ENCODE results near the gene WDR44. TPM values are rescaled to one million over a fixed set of nuclear protein-coding genes. Genes with fewer than 3 reads are reported as not detected.
"Not testable (repeated sequence)": the region's sequence is repeated elsewhere in the genome, so short reads cannot be mapped to it uniquely, and the experiment has no call there.

The WDR44 gene
- total RNA-seq, 4 donors from 2014 or later = 13.3 to 25.1 (median 17.5) TPM

GRCh38 chrX:118448273-118448783 lies 102.4 kb downstream of the WDR44 start:
- TF ChIP-seq POLR2A (IDR thresholded peaks at IDR 0.05) (no peak), CTCF (IDR thresholded peaks at IDR 0.05) (no peak)
- H3K4me3 ChIP-seq = no peak overlapping the region
- H3K36me3 ChIP-seq = peaks cover 0 to 76% (median 0%) of the 10 kb centered on the region in 3 donors
- H3K27ac ChIP-seq = no peak overlapping the region
- no peaks in the 10 kb centered on the region for H3K9me3 ChIP-seq
- intact Hi-C loops (cut with DNase I) = no loop called here
- no peak for DNase-seq
- H3K27me3 ChIP-seq = no peaks in the 10 kb centered on the region
- no peaks in the 10 kb centered on the region for H3K4me1 ChIP-seq
- 56 to 59% methylated on average over 2 to 3 of the region's 3 CpGs for WGBS, 2 donors

- TF ChIP-seq POLR2A (IDR thresholded peaks at IDR 0.05) = no peak
- no peak for TF ChIP-seq CTCF (IDR thresholded peaks at IDR 0.05)
- Histone ChIP-seq H3K4me1 (no peaks in the 10 kb centered on the region), H3K27me3 (no peaks in the 10 kb centered on the region), H3K36me3 (peaks cover 0 to 23% (median 0%) of the 10 kb centered on the region in 3 donors), H3K4me3 (no peak overlapping the region), H3K9me3 (no peaks in the 10 kb centered on the region), H3K27ac (no peak overlapping the region)
- WGBS, 2 donors = 82% methylated on average over 3 of the region's 3 CpGs; no CpG with 5 or more reads in 1 of the 2 donors
- no peak for DNase-seq
- intact Hi-C loops (cut with DNase I) = no loop called here
Observed at GRCh38 chrX:118455013-118455412, 109.1 kb downstream of the WDR44 start.

GRCh38 chrX:118459494-118459893 lies 113.6 kb downstream of the WDR44 start:
- WGBS, 2 donors = 0 to 28% methylated on average over 4 of the region's 4 CpGs
- intact Hi-C loops (cut with DNase I) = no loop called here
- H3K4me1 ChIP-seq = no peaks in the 10 kb centered on the region
- no peaks in the 10 kb centered on the region for H3K36me3 ChIP-seq
- H3K27ac ChIP-seq = no peak overlapping the region
- no peaks in the 10 kb centered on the region for H3K9me3 ChIP-seq
- no peak overlapping the region for H3K4me3 ChIP-seq
- DNase-seq = no peak
- TF ChIP-seq POLR2A (IDR thresholded peaks at IDR 0.05) = no peak
- peak; percentile 28 to 54 (median 38) for TF ChIP-seq CTCF (IDR thresholded peaks at IDR 0.05)
- no peaks in the 10 kb centered on the region for H3K27me3 ChIP-seq

GRCh38 chrX:118464501-118464900 lies 118.6 kb downstream of the WDR44 start:
- Histone ChIP-seq H3K4me1 (no peaks in the 10 kb centered on the region), H3K9me3 (no peaks in the 10 kb centered on the region), H3K27me3 (no peaks in the 10 kb centered on the region), H3K36me3 (no peaks in the 10 kb centered on the region), H3K27ac (no peak overlapping the region), H3K4me3 (no peak overlapping the region)
- no peak for DNase-seq
- TF ChIP-seq CTCF (IDR thresholded peaks at IDR 0.05) (no peak), POLR2A (IDR thresholded peaks at IDR 0.05) (no peak)
- WGBS, 2 donors = 61 to 77% methylated on average over 6 of the region's 6 CpGs
- intact Hi-C loops (cut with DNase I) = loop anchor here (10.0 kb wide), 1 partner anchor 130 kb away; no protein-coding TSS in a partner anchor

GRCh38 chrX:118468122-118468521 lies 122.2 kb downstream of the WDR44 start:
- no peak for TF ChIP-seq CTCF (IDR thresholded peaks at IDR 0.05)
- no peak for TF ChIP-seq POLR2A (IDR thresholded peaks at IDR 0.05)
- no peaks in the 10 kb centered on the region for H3K27me3 ChIP-seq
- intact Hi-C loops (cut with DNase I) = loop anchor here (10.0 kb wide), 1 partner anchor 127 kb away; no protein-coding TSS in a partner anchor
- no peaks in the 10 kb centered on the region for H3K4me1 ChIP-seq
- peaks cover 0 to 7% (median 0%) of the 10 kb centered on the region in 3 donors for H3K9me3 ChIP-seq
- WGBS, 2 donors = 74 to 75% methylated on average over 6 to 7 of the region's 7 CpGs
- H3K27ac ChIP-seq = no peak overlapping the region
- no peak overlapping the region for H3K4me3 ChIP-seq
- DNase-seq = no peak
- no peaks in the 10 kb centered on the region for H3K36me3 ChIP-seq

GRCh38 chrX:118470721-118471347 lies 124.9 kb downstream of the WDR44 start:
- H3K27me3 ChIP-seq; H3K36me3 ChIP-seq; H3K4me3 ChIP-seq; H3K27ac ChIP-seq; intact Hi-C loops (cut with DNase I); H3K4me1 ChIP-seq; DNase-seq; H3K9me3 ChIP-seq: not testable (repeated sequence)
- 84 to 94% methylated on average over 3 to 4 of the region's 5 CpGs for WGBS, 2 donors

Data from esophagus squamous epithelium (tissue), 5 donors.